Fibroblast of lung (primary cell): ENCODE results near the gene ARRDC2. TPM values are rescaled to one million over a fixed set of nuclear protein-coding genes. Genes with fewer than 3 reads are reported as not detected.

Experiments used
- DNase-seq, 2 donors: peaks; one replicate each; pipeline versions ENCODE4 v3.0.0 to v3.0.0-alpha.2; 2010; ENCODE audit warnings: low read depth in 2 of 2
- H2AFZ ChIP-seq: 2 replicates; pipeline ENCODE4 v1.5.1; 2012; ENCODE audit warnings: low read length, control low read depth, inconsistent platforms
- H3K27ac ChIP-seq: 2 replicates; pipeline ENCODE4 v1.5.1; 2011; ENCODE audit warnings: low read length, control low read depth; ENCODE audit not compliant: insufficient read depth
- H3K27me3 ChIP-seq: 2 replicates; pipeline ENCODE4 v1.5.1; 2011; ENCODE audit warnings: mild to moderate bottlenecking, low read length; ENCODE audit not compliant: control insufficient read depth, insufficient read depth
- H3K36me3 ChIP-seq: 2 replicates; pipeline ENCODE4 v1.5.1; 2011; ENCODE audit warnings: low read length; ENCODE audit not compliant: control insufficient read depth, insufficient read depth
- H3K4me1 ChIP-seq: 2 replicates; pipeline ENCODE4 v1.5.1; 2011; ENCODE audit warnings: low read length; ENCODE audit not compliant: control insufficient read depth, insufficient read depth; ENCODE audit errors: extremely low read depth
- H3K4me2 ChIP-seq: 2 replicates; pipeline ENCODE4 v1.5.1; 2011; ENCODE audit warnings: low read length, control low read depth; ENCODE audit not compliant: insufficient read depth; ENCODE audit errors: extremely low read depth
- H3K4me3 ChIP-seq, 4 experiments: fragments of 200-600 bp in 1 of 4; sonication (generic) in 1 of 4; replicated peaks in 1 of 4; 2 replicates each; pipeline ENCODE4 v1.5.1; 2011 to 2016; ENCODE audit warnings: low read length in 4 of 4, low read depth in 3 of 4, mild to moderate bottlenecking in 3 of 4, control low read depth in 2 of 4, inconsistent platforms in 1 of 4, mixed read lengths in 1 of 4; ENCODE audit not compliant: insufficient read depth in 1 of 4; ENCODE audit errors: control extremely low read depth in 1 of 4
- H3K79me2 ChIP-seq: 2 replicates; pipeline ENCODE4 v1.5.1; 2012; ENCODE audit warnings: mild to moderate bottlenecking, low read length, inconsistent platforms; ENCODE audit not compliant: control insufficient read depth, insufficient read depth
- H3K9ac ChIP-seq: 2 replicates; pipeline ENCODE4 v1.5.1; 2011; ENCODE audit warnings: mild to moderate bottlenecking, low read length, control low read depth; ENCODE audit not compliant: insufficient read depth
- H3K9me3 ChIP-seq: 2 replicates; pipeline ENCODE4 v1.5.1; 2012; ENCODE audit warnings: low read depth, low read length; ENCODE audit not compliant: control insufficient read depth, insufficient read depth
- H4K20me1 ChIP-seq: 2 replicates; pipeline ENCODE4 v1.5.1; 2011; ENCODE audit warnings: low read length; ENCODE audit not compliant: control insufficient read depth, insufficient read depth; ENCODE audit errors: extremely low read depth
- EZH2 ChIP-seq: IDR thresholded peaks from 2 replicates; pipeline ENCODE4 v1.5.1; 2012; ENCODE audit warnings: low read length, control low read depth, mild to moderate bottlenecking; ENCODE audit errors: missing control alignments
- polyA plus RNA-seq, 2 donors: library from polyadenylated mRNA; depleted of rRNA in 1 of 2; stranded (reverse) in 1 of 2; unstranded in 1 of 2; fragments of >200 nt; gene quantifications; 2 replicates each; pipeline ENCODE4 v1.2.1, GENCODE V29; 2011 to 2012; ENCODE audit warnings: missing spikeins in 1 of 2
- total RNA-seq: library from RNA; depleted of rRNA; stranded (reverse); fragments of >200 nt; gene quantifications from 2 replicates; pipeline ENCODE4 v1.2.1, GENCODE V29; 2014
- TF ChIP-seq, protein P1 (sequence below), 2 donors: IDR thresholded peaks in 1 of 2; conservative IDR thresholded peaks in 1 of 2; 1 replicate in 1 of 2; 2 replicates in 1 of 2; pipeline ENCODE4 v1.5.1; 2011 to 2012; ENCODE audit warnings: low read length in 2 of 2, control low read depth in 1 of 2, inconsistent platforms in 1 of 2, low read depth in 1 of 2, mild to moderate bottlenecking in 1 of 2

ARRDC2 gene
- total and polyA plus RNA-seq, 2 donors (not counting 1 experiment from before 2014, with no cell fraction given): 3.0 to 9.1 TPM

DNA sequence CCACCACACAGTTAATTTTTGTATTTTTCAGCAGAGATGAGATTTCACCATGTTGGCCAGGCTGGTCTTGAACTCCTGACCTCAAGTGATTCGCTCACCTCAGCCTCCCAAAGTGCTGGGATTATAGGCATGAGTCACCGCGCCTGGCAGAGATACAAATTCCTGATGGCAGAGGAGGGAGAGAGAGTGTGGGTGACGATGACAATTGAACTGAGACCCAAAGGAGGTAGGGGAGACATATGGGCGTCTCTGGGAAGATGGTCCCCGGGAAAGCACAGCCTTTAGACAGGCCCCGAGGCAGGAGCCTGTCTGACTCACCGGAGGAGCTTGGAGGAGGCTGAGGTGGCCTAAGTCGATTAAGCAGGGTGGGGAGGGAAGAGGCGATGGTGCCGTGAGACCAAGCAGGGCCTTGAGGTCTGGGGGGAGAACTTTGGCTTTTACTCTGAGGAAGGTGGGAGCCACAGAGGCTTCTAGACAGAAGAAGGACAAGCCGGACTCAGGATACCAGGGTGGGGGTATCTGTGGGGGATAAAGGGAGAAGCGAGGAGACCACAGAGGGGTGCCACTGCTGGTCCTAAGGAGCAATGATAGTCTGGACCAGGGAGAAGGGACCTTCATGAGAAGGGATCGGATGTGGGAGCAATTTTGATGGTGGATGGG is 38.2 kb downstream of the ARRDC2 start:
- no peak overlapping the region for H3K4me3 ChIP-seq
- DNase-seq: peak; percentile 50 to 73
- no peaks in the 10 kb centered on the region for H3K36me3 ChIP-seq
- peaks cover 4% of the 10 kb centered on the region for H3K27me3 ChIP-seq
- no peak overlapping the region for H3K9ac ChIP-seq
- H4K20me1 ChIP-seq: no peaks in the 10 kb centered on the region
- no peak overlapping the region for H3K27ac ChIP-seq
- H2AFZ ChIP-seq: no peak overlapping the region
- H3K79me2 ChIP-seq: no peaks in the 10 kb centered on the region
- H3K4me1 ChIP-seq: peaks cover 6% of the 10 kb centered on the region
- H3K4me2 ChIP-seq: no peak overlapping the region
- H3K9me3 ChIP-seq: no peaks in the 10 kb centered on the region
- no peak for TF ChIP-seq EZH2
- TF ChIP-seq, protein P1, sequence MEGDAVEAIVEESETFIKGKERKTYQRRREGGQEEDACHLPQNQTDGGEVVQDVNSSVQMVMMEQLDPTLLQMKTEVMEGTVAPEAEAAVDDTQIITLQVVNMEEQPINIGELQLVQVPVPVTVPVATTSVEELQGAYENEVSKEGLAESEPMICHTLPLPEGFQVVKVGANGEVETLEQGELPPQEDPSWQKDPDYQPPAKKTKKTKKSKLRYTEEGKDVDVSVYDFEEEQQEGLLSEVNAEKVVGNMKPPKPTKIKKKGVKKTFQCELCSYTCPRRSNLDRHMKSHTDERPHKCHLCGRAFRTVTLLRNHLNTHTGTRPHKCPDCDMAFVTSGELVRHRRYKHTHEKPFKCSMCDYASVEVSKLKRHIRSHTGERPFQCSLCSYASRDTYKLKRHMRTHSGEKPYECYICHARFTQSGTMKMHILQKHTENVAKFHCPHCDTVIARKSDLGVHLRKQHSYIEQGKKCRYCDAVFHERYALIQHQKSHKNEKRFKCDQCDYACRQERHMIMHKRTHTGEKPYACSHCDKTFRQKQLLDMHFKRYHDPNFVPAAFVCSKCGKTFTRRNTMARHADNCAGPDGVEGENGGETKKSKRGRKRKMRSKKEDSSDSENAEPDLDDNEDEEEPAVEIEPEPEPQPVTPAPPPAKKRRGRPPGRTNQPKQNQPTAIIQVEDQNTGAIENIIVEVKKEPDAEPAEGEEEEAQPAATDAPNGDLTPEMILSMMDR (conservative IDR thresholded peaks at IDR 0.05 in 1 of 2, IDR thresholded peaks at IDR 0.05 in 1 of 2; ENCODE audit: low read depth in 1 of 2, low read length in 2 of 2): no peak

DNA sequence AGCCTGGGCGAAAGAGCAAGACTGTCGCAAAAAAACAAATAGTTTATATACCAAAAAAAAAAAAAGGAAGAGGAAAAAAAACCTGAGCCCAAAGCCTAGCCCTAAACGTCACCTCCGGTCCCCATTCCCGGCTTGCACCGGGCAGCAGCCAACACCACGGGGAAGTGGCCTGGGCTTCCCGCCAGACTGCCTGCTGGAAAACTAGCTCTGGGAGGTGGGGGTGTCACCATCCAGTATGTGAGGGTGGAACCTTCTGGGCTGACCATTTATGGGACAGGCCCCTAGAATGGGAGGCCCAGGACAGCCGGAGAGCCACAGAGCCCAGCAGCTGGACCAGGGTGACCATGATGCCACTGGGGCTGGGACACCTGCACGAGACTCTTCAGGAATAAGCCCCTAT is 41.4 kb downstream of the ARRDC2 start:
- Histone ChIP-seq H3K4me2 (no peak overlapping the region), H3K9me3 (no peaks in the 10 kb centered on the region), H4K20me1 (no peaks in the 10 kb centered on the region), H3K4me3 (no peak overlapping the region), H2AFZ (no peak overlapping the region), H3K9ac (no peak overlapping the region), H3K36me3 (no peaks in the 10 kb centered on the region), H3K27ac (no peak overlapping the region), H3K79me2 (no peaks in the 10 kb centered on the region), H3K27me3 (no peaks in the 10 kb centered on the region), H3K4me1 (peaks cover 6% of the 10 kb centered on the region)
- peak; percentile 33 to 52 for DNase-seq
- TF ChIP-seq, protein P1 (conservative IDR thresholded peaks at IDR 0.05 in 1 of 2, IDR thresholded peaks at IDR 0.05 in 1 of 2; ENCODE audit: low read depth in 1 of 2, low read length in 2 of 2): no peak
- TF ChIP-seq EZH2: no peak

DNA sequence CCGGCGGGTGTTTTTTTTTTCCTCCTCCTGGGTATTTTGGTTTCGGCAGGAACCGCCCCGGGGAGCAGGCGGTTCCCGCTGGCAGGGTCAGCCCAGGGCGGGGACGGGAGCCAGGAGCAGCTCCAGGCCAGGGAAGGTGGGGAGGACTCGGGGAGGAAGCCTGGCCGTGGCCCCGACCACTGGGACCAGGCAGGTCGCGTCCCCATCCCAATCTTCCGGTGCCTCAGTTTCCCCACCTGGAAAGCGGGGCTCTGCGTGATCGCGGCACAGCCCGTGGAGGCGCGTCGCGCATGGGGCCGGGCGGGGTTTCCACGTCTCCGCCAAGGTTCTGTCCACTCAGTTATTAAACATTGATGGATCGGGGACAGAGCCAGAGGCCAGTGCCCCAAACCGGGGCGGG is 43.9 kb downstream of the ARRDC2 start:
- Histone ChIP-seq H3K4me3 (no peak overlapping the region), H2AFZ (no peak overlapping the region), H3K36me3 (no peaks in the 10 kb centered on the region), H3K9me3 (no peaks in the 10 kb centered on the region), H3K27me3 (no peaks in the 10 kb centered on the region), H4K20me1 (no peaks in the 10 kb centered on the region), H3K9ac (no peak overlapping the region), H3K4me2 (peak overlapping the region; percentile 59), H3K79me2 (no peaks in the 10 kb centered on the region), H3K27ac (no peak overlapping the region), H3K4me1 (no peaks in the 10 kb centered on the region)
- no peak for TF ChIP-seq EZH2
- TF ChIP-seq, protein P1 (conservative IDR thresholded peaks at IDR 0.05 in 1 of 2, IDR thresholded peaks at IDR 0.05 in 1 of 2; ENCODE audit: low read depth in 1 of 2, low read length in 2 of 2): no peak
- no peak for DNase-seq
